GM19043 (cell line): Measurements from ENCODE around the gene ADGRF4.
"Not testable (repeated sequence)": the region's sequence is repeated elsewhere in the genome, so short reads cannot be mapped to it uniquely, and the experiment has no call there.

ENCODE experiments used
- ATAC-seq: cut with Tn5 transposase; IDR thresholded peaks from one replicate; pipeline ENCODE4 v1.9.1; 2021; ENCODE audit warnings: low read depth; ENCODE audit not compliant: unreplicated experiment

The ADGRF4 gene

DNA sequence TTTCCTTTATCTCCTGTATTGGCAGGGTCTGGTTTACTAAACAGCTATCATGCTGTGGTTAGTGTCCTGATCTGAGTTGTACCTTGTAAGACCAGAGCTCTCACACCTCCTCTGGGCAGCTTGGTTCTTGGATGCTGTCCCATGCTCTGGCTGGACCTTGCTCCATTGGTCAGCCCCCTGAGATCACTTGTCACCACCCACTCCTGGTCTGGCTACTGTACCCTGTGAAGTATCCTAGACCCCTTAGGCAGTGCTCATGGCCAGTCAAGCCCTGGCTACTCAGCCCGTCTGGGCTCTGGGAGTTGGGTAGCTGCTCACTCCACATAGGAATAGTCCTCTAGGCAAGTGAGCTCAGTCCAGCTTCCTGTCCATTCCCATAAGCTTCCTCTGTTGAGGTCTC lies 31.1 kb downstream of the ADGRF4 start:
- ATAC-seq = no peak

DNA sequence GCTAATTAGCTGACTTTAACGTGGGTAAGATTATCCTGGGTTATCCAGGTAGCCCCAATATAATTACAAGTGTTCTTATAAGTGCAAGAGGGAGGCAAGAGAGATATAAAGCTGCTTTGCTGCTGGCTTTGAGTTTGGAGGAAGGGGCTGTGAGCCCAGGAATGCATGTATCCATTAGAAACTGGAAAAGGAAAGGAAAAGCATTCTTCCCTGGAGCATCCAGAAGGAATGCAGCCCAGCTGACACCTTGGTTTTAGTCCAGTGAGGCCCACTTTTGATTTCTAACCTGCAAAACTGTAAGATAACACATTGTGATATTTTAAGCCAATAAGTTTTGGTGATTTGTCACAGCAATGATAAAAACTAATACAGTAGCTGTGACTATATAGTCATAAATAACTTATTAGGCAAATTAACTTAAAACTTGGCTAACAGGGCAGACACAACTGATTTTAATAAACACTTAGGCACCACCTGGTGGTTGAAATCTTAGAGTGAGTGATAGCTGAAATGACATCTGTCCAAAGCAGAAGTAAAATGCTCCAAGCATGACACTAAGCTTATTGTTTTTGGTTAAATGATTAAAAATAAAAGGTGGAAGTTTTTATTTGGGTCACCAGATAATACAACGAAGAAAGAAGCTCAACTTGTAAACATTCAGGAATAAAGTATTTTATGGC lies 35.6 kb downstream of the ADGRF4 start:
- peak; percentile 69 for ATAC-seq

DNA sequence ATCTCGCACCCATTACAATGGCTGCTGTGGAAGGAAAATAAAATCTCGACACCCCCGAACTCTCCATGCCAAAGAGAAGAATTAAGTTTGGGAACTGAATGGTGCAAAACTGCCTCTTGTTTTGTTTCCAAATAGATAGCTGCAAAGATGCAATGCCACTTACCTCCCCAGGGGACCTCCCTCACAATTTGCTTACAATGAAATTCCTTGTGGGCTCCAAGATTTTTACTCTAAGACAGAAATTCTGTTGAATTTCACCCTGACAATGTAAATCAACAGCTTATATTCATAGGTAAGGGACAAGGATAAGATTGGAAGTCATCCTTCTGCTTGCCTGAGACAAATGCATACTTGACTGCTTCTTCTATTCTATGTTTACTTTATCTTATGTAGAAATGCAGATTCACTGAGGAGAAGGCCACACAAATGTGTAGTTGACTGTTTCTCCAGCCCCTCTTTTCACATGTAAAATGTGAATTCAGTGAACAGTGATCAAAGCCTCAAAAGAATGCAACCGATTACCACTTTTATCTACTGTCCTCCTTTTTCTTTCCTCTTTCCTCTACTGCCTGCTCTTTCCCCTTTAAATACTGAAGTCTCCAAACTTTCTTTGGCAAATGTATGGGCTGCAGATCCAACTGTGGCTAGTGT lies 36.6 kb downstream of the ADGRF4 start:
- no peak for ATAC-seq

DNA sequence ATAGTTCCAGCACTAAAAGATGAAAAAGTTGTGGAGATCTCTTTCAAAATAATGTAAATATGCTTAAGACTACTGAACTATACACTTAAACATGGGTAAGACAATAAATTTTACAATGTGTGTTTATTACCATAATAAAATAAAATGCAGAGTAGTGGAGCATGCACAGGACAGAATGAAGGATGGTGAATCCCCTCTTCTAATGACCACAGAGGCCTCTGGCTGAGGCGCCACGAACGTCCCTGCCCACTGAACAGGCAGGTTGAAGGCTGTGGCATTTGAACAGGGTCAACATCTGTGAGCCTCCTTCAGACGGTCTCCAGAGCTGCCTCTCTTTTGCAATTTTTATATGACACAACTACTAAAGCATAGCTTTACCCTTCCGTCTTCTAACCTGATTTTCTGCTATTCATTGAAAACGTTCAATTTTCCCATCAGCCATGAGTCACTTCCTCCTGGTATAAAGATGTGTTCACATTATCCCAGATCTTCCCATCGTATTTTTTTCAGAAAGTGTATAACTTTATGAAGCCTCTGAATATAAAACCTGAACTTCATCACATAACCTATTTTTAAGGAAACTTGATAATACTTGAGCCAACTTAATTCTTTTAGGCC lies 37.8 kb downstream of the ADGRF4 start:
- ATAC-seq = no peak

DNA sequence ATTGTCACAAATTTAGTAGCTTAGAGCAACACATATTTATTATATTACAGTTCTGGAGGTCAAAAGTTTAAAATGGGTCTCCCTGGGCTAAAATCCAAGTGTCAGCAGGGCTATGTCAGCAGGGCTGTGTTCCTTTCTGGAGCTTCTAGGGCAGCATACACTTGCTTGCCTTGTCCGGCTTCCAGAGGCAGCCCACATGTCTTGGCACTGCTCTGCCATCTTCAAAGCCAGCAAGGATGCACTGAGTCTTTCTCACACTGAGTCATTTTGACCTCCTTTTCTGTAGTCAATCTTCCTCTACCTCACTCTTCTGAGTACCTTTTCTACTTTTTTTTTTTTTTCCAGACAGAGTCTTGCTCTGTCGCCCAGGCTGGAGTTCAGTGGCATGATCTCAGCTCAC lies 39.0 kb downstream of the ADGRF4 start:
- no peak for ATAC-seq

DNA sequence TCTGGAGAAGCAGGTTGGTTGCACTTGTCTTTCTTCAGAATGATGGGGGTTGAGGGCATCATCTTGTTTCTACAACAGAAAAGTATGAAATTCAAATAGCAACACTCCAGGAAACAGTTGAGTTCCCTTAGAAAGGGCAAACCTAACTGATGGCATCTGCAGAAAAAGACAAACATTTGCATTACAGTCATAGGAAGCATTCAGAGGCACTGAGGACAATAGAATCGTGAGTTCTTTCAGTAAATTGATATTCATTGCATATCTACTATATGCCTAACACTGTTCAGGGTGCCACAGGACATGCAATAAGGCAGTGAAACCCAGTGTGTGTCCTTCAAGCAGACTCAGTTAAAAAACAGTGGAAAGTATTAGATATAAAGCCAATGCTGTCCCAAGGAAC lies 42.3 kb downstream of the ADGRF4 start:
- no peak for ATAC-seq

DNA sequence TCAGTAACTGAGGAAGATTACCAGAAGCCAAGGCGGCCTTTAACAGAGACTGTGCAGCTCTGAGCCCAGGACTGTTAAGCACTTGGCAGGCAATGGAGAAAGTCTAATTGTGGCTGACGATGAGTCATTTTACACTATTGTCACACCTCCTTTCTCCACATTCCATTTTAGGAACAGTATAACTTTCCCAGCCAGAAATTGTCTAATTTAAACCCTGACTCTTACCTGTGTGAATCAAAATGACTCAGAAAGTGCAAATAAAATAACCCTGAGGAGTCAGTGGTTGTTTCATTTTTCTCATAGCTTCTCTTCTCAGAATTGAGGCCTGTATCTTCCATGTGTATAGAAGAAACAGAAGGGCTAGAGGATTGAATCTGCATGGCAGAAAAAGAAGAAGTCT lies 43.4 kb downstream of the ADGRF4 start:
- ATAC-seq = no peak

DNA sequence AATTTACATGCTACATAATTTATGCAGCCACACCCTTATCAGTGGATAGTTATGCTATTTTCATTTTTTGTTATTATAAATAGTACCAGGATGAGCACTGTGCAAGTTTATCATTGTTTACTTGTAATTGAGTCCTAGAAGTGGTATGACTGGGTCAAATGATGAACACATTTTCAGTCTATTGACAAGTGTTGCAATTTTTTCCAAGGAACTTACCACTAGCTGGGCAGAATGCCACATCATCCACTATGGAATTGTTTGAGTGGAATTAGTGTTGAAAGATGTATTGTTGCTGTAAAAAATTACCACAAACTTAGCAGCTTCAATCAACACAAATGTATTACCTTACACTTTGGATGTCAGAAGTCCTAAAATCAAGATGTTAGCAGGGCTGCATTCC lies 45.4 kb downstream of the ADGRF4 start:
- no peak for ATAC-seq

DNA sequence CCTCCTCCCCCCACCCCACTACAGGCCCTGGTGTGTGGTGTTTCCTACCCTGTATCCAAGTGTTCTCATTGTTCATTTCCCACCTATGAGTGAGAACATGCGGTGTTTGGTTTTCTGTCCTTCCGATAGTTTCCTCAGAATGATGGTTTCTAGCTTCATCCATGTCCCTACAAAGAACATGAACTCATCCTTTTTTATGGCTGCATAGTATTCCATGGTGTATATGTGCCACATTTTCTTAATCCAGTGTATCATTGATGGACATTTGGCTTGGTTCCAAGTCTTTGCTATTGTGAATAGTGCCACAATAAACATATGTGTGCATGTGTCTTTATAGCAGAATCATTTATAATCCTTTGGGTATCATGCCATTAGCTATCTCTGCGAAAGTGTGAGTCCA lies 46.9 kb downstream of the ADGRF4 start:
- not testable (repeated sequence) for ATAC-seq

DNA sequence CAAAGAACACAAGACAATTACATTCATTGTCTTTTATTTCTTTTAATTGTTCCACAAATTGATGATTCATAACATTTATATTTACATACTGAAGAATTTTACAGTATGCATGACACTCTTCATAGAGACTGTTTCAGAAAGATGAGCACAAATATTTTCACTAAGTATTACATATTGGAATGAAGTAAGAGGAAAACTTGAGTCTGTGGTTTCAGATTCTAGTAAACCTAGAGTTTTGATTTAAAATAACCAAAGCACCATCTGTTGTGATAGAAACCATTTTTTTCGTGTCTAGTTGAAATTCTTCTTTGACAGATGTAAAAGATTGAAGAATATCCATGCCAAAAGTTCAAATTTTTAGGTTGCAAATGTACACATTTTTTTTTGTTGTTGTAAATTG lies 51.4 kb downstream of the ADGRF4 start:
- no peak for ATAC-seq

DNA sequence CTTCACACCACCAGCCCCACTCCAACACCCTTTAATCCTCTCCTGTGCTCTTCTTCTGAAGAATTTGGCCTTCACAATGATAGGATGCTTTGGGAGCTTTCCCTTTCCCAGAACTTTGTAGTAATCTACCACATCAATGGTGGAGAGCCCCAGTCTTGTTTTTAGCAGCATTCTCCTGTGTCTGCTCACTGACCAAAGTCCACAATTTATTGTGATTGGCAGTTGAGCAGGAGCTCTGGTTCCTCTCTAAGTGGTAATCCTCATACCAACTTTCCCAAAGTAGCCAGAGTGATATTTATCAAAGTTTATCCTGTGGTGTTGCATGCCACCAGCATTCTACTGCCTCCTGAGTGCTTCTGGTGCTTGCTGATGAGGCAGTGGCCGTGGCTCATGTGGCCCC lies 54.4 kb downstream of the ADGRF4 start:
- ATAC-seq = no peak

DNA sequence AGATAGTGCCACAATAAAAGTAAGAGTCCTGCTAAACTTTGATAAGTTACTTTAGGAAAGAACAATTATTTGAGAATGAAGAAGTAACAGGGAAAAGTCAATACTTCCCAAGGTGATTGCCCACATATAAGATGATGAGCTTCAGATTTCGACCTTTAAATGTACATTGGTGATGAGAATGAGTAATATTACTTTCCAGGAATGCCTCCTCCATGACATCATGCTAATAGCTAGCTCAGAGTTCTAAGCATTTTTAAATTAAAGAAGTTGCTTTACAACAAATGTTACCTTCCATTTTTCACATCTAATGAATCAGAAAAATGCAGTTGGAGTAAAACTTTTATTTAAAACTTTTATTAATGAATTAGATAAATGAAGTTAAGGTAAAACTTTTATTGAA lies 61.0 kb downstream of the ADGRF4 start:
- ATAC-seq = no peak

DNA sequence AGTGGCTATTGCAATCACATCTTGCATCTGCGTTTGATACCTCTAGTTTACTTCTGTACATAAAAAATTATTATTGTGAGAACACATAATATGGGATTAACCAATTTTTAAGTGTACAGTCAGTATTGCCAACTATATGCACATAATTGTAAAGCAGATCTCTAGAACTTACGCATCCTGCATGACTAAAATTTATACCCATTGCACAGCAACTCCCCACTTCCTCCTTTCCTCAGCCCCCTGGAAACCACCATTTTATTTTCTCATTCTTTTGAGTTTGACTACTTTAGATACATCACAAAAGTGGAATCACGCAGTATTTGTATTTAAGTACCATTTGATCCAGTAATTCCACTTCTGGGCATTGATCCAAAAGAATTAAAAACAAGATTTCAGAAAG lies 64.1 kb downstream of the ADGRF4 start:
- no peak for ATAC-seq

DNA sequence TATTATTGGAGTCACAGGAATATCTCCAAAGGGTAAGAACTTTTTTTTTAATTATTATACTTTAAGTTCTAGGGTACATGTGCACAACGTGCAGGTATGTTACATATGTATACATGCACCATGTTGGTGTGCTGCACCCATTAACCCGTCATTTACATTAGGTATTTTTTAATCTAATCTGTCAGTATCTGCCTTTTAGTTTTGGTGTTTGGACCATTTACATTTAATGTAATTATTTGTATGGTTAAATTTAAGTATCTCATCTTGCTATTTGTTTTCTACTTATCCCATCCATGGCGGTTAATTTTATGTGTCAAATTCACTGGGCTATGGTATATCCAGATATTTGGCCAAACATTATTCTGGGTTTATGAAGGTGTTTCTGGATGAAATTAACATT lies 68.1 kb downstream of the ADGRF4 start:
- no peak for ATAC-seq

DNA sequence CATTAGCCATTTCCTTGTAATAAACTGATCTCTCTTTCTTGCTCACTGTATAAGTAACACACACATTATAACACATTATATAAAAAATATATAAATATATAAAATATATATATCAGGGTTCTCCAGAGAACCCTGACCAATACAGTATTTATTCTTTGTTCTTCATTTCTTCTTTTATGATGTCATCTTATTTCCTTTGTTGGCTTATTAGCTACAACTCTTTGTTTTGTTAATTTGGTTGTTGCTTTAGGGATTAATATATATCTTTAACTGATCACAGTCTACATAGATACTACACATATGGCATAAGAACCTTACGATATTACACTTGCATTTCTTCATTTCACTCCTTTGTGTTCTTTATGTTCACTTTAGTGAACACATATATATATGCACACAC lies 68.7 kb downstream of the ADGRF4 start:
- ATAC-seq = no peak

DNA sequence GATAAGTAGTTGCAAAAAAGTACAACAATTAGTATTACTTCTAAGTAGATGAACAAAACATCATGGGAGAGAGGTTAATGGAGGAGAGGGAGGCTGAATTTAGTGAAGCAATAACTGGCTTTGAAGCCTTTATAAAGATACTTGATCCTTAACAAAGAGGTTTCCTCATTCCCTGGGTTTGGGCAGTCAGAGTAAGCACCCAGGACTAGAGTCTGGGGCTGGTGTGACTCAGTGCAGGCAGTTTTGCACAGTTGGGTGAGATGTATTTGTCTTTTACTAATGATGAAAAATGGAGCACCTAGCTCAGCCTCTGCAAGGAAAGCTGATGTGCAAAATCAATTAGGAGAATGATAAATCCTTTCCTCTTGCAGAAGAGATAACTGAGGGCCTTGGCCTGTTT lies 71.6 kb downstream of the ADGRF4 start:
- ATAC-seq = no peak
